GM18951 (cell line): ENCODE results near the gene GLDN.

Experiments used
- POLR2A ChIP-seq: IDR thresholded peaks from 4 replicates; pipeline ENCODE4 v1.6.1; 2011; ENCODE audit warnings: mild to moderate bottlenecking; ENCODE audit not compliant: insufficient read length, insufficient read depth; ENCODE audit errors: extremely low read depth
- in situ Hi-C: fragments of 300-500 bp; cut with MboI; formaldehyde crosslinking; loops from one replicate; pipeline ENCODE4 v1.12.0; 2022; ENCODE audit warnings: low sequenced_read_pairs, mixed read lengths, inconsistent platforms; ENCODE audit not compliant: unreplicated experiment

The GLDN gene

DNA sequence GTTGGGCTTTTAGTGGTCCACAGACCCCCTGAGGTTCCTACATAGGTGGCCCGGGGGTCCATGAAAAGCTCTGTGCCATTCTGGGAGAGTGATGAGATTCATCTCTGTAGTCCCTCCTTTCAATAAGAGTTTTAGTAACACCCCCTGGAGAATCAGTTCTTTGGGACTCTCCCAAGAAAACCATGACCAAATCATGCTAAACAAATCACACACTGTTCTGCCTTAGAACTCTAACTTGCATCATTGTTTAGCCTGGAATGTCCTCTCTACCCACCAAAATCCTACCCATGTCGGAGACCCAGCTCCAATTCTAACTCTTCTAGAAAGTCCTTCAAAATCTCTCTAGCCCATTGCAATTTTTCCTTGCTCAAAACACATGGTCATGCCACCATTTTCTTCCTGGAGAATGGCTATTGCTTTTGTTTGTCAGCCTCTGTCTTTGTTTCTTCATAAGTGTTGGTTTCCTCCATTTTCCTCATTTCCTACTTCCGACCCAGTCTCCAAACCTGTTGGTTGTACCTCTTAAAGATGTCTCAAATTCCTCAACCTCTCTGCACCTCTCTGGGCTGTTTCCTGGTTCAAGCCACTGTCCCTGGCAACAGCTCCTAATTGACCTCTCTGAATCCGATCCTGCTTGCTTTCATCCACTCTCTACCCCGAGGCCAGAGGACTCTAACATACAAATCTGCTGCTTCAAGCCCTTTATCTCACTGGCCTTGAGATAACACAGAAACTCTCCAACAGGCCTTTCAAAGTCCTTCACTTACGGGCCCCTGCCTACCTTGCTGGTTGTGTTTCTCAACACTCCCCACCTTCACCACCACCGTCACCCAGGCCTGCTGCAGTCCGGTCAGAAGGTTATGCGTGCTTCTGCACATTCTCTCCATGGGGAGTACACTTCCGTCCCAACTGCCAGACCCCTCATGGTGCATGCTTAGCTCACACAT, 26.8 kb upstream of the GLDN start:
- in situ Hi-C loops: no loop called here
- TF ChIP-seq POLR2A: no peak

DNA sequence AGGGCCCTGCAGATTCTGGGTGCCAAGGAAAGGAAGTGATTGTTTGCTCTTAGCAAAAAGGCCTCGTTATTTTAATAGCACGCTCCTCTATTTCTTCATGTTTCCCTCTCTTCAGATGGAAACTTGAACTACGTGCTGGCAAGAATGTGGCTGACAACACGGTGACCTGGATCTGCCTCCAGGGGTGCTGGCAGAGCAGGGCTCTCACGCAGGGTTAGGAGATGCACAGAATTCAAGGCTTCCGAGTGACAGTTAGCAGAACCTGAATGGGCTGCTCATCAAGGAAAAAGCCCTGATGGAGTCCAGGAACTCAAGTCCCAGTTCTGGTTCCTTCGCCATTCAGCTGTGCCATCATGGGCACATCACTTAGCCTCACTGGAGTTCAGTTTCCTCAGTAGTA, 25.7 kb upstream of the GLDN start:
- in situ Hi-C loops: no loop called here
- no peak for TF ChIP-seq POLR2A

DNA sequence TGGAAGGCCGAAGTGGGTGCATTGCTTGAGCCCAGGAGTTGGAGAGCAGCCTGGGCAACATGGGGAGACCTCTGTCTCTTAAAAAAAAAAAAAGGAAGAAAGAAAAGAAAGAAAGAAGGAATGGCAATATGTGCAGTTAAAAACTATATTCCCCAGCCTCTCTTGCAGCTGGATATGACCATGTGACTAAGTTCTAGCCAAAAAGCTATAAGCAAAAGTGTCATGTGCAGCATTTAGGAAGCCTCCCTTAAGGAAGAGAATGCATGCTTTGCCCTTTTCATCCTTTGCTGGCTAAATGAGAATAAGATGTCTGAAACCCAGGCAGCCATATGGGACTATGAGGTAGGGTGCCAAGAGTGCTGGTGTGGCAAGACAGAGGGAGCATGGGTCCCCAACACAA, 24.8 kb upstream of the GLDN start:
- no peak for TF ChIP-seq POLR2A
- in situ Hi-C loops: no loop called here

DNA sequence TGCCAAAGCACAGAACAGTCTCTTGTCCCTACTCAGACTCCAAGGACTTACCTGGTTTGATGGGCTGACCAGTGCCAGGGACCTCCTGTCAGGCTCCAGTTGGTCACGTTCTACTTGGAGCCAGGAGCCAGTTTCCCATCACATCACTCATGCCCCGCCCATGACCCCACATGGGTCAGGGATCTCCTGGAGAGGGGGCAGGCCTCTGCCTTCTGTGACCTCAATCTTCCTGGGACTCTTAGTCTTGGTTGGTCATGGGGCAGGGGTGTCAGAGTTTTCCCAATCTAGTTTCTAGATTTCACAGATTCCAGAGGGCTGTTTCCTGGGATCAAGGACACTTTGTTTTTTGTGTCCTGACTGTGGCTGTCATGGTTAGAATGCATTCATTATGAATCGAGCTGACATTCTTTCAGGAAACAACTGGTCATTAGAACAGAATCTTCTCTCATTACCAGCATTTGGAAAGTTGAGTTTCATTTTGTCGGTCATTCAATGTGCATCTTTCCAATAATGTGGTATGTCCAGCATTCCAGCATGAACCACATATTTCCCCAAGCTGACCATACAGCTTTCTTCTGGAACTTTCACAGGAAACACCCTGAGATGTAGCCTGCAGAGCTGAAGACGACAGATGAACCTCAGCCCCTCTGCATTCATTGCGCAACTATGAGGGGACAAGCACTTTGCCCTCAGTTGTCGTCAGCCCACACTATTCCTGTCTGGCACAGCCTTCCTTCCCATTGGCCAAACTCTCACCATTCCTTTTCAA, 22.9 kb upstream of the GLDN start:
- in situ Hi-C loops: no loop called here
- no peak for TF ChIP-seq POLR2A

DNA sequence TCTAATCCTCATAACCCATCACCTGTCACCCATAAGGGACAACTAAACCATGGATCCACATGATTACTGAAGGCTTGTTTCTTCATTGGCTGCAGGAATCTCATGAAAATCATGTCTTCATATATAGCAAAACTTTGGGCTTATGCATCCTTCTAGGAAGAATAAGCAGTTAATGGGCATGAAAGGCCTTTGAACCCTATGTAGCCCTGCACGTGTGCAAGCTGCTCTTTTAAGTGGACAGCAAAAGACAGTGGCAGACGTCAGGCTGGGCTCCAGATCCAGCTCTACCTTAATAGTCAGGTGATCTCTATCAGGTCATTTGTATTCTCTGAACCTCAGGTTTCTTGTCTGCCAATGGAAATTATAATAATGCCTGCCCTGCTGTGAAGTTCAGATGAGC, 21.9 kb upstream of the GLDN start:
- no peak for TF ChIP-seq POLR2A
- in situ Hi-C loops: no loop called here

DNA sequence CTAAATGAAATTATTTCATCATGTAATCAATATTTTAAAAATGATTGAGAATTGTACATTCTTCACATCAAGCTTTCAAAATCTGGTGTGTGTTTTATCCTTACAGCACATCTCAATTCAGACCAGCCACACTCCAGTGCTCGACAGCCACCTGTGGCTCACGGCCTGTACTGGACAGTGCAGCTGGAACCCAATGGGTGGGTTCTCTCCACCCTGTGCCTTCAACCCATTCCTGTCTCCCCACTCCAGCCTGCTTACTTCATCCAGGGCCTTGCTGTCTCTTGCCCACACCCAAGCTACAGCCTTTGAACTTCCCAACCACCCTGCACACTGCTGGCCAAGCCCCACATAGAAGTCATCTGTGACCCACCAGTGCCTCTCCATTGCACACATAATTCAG, 20.6 kb upstream of the GLDN start:
- no peak for TF ChIP-seq POLR2A
- in situ Hi-C loops: no loop called here

DNA sequence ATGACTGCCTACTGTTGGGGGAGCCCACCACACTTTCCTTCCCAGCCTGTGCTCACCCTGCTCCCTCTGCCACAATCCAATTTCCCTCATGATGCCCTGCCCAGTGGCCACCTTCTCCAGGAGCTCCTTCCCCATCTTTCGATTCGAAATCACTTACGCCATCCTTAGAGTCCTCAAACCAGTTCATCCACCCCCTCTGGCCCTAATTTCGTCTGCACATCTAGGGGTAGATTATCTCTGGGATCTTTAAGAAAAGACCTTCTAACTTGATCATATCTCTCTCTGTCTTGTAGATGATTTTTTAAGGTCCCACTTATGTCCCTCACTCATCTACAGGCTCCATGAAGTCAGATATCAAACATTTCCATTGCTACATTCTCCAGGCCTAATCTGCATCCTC, 20.1 kb upstream of the GLDN start:
- TF ChIP-seq POLR2A: no peak
- in situ Hi-C loops: no loop called here

DNA sequence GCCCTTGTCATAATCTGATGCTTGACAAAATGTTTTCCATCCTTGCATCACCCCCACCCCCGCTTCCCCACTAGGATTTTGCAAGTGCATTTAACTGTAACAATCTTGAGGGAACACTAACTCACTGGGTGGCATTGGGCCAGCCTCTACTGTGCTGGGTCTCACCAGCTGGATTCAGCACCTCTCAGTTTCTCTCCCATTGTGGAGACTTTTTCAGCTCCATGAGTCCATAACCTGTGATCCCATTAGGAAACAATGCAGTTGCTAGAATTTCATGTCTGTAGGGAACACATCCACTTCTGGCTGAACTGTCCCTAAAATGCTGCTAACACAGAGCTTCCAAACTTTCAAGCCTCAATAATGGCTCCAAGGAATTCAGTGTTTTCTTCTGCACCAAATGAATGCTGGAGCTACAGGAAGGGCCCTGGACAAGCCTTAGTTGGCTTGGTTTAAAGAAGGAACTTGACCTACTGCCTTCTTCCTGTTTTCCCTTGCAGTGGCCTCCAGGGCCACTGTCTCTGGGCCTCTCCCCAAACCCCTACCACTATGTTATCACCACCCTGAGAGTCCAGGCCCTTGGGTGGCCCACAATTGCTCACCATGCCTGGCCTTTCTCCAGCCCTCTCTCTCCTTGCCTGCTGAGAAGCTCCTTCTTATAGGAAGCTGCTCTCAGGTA, 18.7 kb upstream of the GLDN start:
- in situ Hi-C loops: no loop called here

DNA sequence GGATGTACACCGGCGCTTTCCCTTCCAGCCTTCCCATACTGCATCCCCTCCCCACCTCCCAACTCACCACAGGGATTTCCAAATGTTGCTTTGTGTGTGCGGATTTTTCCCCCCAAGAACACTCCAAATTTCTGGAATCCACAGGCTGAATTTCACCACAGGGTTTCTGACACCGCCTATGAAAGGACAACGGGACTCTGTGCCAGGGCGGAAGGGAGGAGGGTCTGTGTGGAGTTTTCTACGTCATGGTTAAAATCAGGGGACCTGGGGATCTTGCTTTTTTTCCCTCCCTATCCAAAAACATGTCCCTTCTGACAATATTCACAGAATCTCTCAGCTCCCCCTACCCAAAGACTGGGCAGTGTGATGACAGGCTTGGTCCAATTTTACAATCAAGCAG, 17.7 kb upstream of the GLDN start:
- in situ Hi-C loops: no loop called here
- TF ChIP-seq POLR2A: no peak

More for the DNA sequence above, 18.7 kb upstream of the GLDN start:
- TF ChIP-seq POLR2A: no peak

DNA sequence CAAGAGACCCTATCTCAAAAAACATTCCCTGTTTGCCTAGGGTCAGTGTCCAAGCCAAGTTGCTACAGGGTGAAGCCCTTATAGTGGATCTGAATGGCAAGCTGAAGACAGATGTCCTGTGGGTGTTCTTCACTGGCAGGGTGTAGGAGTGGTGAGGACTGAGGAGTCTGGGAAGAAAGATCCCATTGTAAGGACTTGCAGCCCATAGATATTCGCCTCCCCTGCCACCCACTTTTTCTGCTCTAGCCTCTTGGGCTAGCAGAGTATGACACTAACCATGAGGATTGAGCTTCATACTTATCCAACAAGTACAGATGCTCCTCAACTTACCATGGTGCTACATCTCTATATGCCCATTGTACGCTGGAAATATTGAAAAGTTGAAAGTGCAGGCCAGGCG, 16.3 kb upstream of the GLDN start:
- in situ Hi-C loops: no loop called here
- TF ChIP-seq POLR2A: no peak

DNA sequence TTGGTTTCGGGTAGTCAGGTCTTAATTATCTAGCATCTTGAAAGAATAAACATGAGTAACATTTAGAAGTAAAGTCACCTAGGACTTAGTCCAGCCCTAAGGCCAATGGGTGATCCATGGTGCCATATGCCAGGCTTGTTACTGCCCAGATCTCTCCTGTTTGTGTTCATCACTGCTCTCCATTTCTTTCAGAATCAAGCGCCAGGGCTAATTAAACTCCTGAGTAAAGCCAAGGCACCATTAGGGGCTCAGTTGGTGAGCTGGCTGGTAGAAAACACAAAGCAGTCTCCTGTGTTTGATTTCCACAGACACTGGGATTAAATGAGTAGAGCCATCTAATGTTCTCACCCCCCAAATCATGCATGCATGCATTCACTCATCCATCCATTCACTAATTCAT, 14.4 kb upstream of the GLDN start:
- TF ChIP-seq POLR2A: no peak
- in situ Hi-C loops: no loop called here

DNA sequence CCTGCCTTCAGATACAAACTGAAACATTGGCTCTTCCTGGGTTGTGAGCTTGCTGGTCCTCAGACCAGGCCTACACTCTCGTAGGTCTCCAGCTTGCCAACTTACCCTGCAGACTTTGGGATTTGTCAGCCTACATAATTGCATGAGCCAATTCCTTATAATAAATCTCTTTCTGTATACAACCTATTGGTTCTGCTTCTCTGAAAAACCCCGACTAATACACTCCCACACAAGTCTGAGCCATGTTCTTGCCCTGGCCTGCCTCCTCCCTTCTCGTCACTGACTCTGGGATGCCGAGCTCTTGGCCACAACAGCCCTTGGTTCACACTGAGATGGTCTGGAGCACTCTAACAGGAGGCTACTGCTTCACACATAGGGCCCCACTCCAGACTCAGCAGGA, 12.5 kb upstream of the GLDN start:
- TF ChIP-seq POLR2A: no peak
- in situ Hi-C loops: no loop called here

DNA sequence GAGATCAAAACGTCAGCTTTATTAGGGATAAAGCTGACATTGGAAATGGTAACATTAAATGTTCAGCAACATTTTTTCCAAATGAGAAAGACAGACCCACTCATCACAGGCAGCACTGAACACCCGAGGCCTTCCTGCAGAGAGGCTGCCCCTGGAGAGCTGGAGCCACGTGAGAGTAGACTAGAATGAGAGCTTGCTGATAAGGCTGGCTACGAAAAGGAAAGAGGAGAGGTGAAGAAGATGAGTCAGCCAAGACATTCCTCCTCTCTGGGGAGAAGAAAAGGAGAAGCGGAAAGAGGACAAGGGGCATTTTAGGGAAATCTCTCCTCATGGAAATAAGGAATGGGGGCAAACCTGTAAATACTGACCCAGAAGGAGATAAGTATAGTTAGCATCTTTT, 10.3 kb upstream of the GLDN start:
- TF ChIP-seq POLR2A: no peak
- in situ Hi-C loops: no loop called here
